Suprapubic skin (tissue), 4 donors: ENCODE results near the gene ATAD3C.
A peak's percentile ranks its signal among the peaks of the same experiment; 100 is the strongest.

Experiments
- EP300 ChIP-seq: sonication (generic); formaldehyde crosslinking; IDR thresholded peaks from one replicate; pipeline ENCODE4 v1.6.1; 2017; ENCODE audit warnings: antibody characterized with exemption
- POLR2A ChIP-seq, 2 donors: fragments of 450-650 bp; IDR thresholded peaks; one replicate each; pipeline ENCODE4 v1.6.1; 2017; ENCODE audit warnings: antibody characterized with exemption in 2 of 2, mild to moderate bottlenecking in 2 of 2, moderate library complexity in 2 of 2
- POLR2AphosphoS5 ChIP-seq, 3 donors: sonication (generic); formaldehyde crosslinking; IDR thresholded peaks; one replicate each; pipeline ENCODE4 v1.6.1; 2017; ENCODE audit warnings: antibody characterized with exemption in 3 of 3
- TF ChIP-seq, protein P1 (sequence below), 2 donors: fragments of 200-600 bp in 1 of 2; fragments of 450-650 bp in 1 of 2; sonication (generic) in 1 of 2; IDR thresholded peaks; one replicate each; pipeline ENCODE4 v1.5.1; 2016 to 2019; ENCODE audit warnings: antibody characterized with exemption in 2 of 2, mild to moderate bottlenecking in 1 of 2, moderate library complexity in 1 of 2

DNA sequence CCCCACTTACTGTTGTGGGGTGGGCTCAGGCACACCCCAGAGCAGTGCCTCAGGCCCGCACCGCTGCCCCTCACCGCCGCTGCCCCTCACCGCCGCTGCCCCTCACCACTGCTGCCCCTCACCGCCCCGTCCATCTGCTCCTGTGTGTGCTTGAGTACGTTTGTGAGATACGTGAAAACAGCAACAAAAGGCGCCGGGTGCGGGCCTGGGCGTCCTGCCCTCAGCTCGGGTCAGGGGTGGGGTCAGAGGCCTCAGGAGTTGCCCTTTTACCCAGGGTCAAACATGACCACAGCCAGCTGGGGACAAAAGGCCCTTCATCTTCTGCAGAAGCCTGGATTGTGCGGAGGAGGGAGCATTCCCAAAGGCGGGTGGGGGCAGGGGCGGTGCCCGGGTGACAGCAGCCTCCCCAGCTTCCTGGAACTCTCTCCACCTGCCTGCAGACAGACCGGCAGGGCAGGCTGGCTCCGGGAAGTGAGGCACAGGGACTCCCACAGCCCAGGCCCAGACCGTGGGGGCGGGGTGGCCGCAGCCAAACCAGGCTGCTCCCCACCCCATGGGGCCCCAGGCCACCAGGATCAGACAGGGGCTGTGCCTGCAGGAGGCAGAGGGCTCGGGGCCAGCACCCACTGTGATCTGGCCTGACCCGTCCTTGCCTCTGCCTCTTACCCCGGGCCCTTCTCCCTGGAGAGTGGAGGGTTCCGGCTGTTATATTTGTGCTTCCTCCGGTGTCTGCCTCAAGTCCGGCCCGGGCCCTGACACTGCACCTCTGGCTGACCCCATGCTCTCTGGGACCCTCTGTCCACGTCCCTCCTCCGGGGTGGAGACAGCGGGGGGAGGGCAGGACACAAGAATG is 16.3 kb upstream of the ATAD3C start:
- TF ChIP-seq, protein P1, sequence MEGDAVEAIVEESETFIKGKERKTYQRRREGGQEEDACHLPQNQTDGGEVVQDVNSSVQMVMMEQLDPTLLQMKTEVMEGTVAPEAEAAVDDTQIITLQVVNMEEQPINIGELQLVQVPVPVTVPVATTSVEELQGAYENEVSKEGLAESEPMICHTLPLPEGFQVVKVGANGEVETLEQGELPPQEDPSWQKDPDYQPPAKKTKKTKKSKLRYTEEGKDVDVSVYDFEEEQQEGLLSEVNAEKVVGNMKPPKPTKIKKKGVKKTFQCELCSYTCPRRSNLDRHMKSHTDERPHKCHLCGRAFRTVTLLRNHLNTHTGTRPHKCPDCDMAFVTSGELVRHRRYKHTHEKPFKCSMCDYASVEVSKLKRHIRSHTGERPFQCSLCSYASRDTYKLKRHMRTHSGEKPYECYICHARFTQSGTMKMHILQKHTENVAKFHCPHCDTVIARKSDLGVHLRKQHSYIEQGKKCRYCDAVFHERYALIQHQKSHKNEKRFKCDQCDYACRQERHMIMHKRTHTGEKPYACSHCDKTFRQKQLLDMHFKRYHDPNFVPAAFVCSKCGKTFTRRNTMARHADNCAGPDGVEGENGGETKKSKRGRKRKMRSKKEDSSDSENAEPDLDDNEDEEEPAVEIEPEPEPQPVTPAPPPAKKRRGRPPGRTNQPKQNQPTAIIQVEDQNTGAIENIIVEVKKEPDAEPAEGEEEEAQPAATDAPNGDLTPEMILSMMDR (IDR thresholded peaks at IDR 0.05): no peak
- no peak for TF ChIP-seq POLR2A (IDR thresholded peaks at IDR 0.05)
- peak in 2 of 3 donors; percentile 48 to 71 for TF ChIP-seq POLR2AphosphoS5 (IDR thresholded peaks at IDR 0.05)
- no peak for TF ChIP-seq EP300
